HepG2 (cell line): Measurements from ENCODE around the gene NECTIN3. TPM values are rescaled to one million over a fixed set of nuclear protein-coding genes. Genes with fewer than 3 reads are reported as not detected.

Experiments
- ATAC-seq: fragments of 200-7000 bp; cut with Tn5 transposase; 3 replicates; pipeline ENCODE4 v1.9.1; 2020; ENCODE audit warnings: mild to moderate bottlenecking, moderate library complexity
- BruUV-seq: library from RNA; stranded (reverse); fragments of 400-500 nt; replicated peaks from 2 replicates; lab custom pipeline; 2021; lab: Mats Ljungman, UMichigan
- CTCF ChIA-PET: fragments of 300-600 bp; formaldehyde crosslinking; extraction: SDS; loops from one replicate; lab custom pipeline; 2021; ENCODE audit warnings: low total read pairs, inconsistent platforms, low intra/inter-chr PET ratio; lab: Yijun Ruan, JAX
- POLR2A ChIA-PET: fragments of 350-600 bp; sonication (Branson Sonifier 250); formaldehyde crosslinking; loops from one replicate; lab custom pipeline; 2020; ENCODE audit warnings: antibody characterized with exemption, inconsistent platforms; lab: Yijun Ruan, JAX
- DNase-seq: peaks from one replicate; pipeline ENCODE4 v3.0.0-alpha.2; 2015; ENCODE audit warnings: low spot score
- FAIRE-seq: peaks from 3 replicates; lab custom pipeline; 2011; peaks lifted over from hg19 to GRCh38; lab: Jason Lieb, UNC
- H2AFZ ChIP-seq: one replicate; pipeline ENCODE4 v1.6.1; 2011; ENCODE audit warnings: low read length, inconsistent platforms
- H3K27ac ChIP-seq: fragments of 300-600 bp; 3 replicates; pipeline ENCODE4 v1.8.0; 2011; ENCODE audit warnings: mixed run types, mild to moderate bottlenecking, mixed read lengths, low read length, inconsistent platforms; ENCODE audit not compliant: insufficient read depth; ENCODE audit errors: extremely low read length
- H3K27me3 ChIP-seq, 2 experiments: fragments of 200-600 bp in 1 of 2; 2 replicates in 1 of 2; 3 replicates in 1 of 2; pipeline versions ENCODE4 v1.6.0 to v1.8.0; 2011; ENCODE audit warnings: low read length in 2 of 2, mild to moderate bottlenecking in 2 of 2, moderate library complexity in 2 of 2, inconsistent platforms in 1 of 2; ENCODE audit not compliant: insufficient read depth in 2 of 2, control insufficient read depth in 1 of 2
- H3K36me3 ChIP-seq, 2 experiments: fragments of 200-600 bp in 1 of 2; replicated peaks in 1 of 2; 2 replicates in 1 of 2; 3 replicates in 1 of 2; pipeline versions ENCODE4 v1.5.1 to v1.8.0; 2011; ENCODE audit warnings: low read length in 2 of 2, inconsistent platforms in 1 of 2; ENCODE audit not compliant: insufficient read depth in 2 of 2, control insufficient read depth in 1 of 2
- H3K4me1 ChIP-seq: 2 replicates; pipeline ENCODE4 v1.5.1; 2012; ENCODE audit warnings: low read length, inconsistent platforms; ENCODE audit not compliant: insufficient read depth
- H3K4me2 ChIP-seq: 2 replicates; pipeline ENCODE4 v1.6.0; 2011; ENCODE audit warnings: low read depth, low read length, inconsistent platforms
- H3K4me3 ChIP-seq, 3 experiments: fragments of 200-600 bp in 1 of 3; sonication (generic), shearing (Covaris generic) in 1 of 3; replicated peaks in 1 of 3; 2 replicates each; pipeline ENCODE4 v1.5.1; 2011 to 2016; ENCODE audit warnings: low read length in 3 of 3, inconsistent platforms in 2 of 3, low read depth in 2 of 3, mild to moderate bottlenecking in 2 of 3, control low read depth in 1 of 3, mixed read lengths in 1 of 3; ENCODE audit not compliant: insufficient read depth in 1 of 3
- H3K79me2 ChIP-seq: one replicate; pipeline ENCODE4 v1.6.1; 2011; ENCODE audit warnings: low read length, inconsistent platforms; ENCODE audit not compliant: insufficient read depth
- H3K9ac ChIP-seq: 2 replicates; pipeline ENCODE4 v1.6.0; 2011; ENCODE audit warnings: mild to moderate bottlenecking, low read depth, low read length, inconsistent platforms; ENCODE audit not compliant: insufficient read depth
- H3K9me3 ChIP-seq: 2 replicates; pipeline ENCODE4 v1.5.1; 2012; ENCODE audit warnings: mild to moderate bottlenecking, low read length
- H4K20me1 ChIP-seq: 2 replicates; pipeline ENCODE4 v1.6.0; 2011; ENCODE audit warnings: inconsistent platforms, mild to moderate bottlenecking, low read length, moderate library complexity; ENCODE audit not compliant: insufficient read depth
- ASH2L ChIP-seq: fragments of 300-600, 200-600 bp; sonication (generic); IDR thresholded peaks from 2 replicates; pipeline ENCODE4 v1.7.0; 2017; ENCODE audit warnings: low read depth, mild to moderate bottlenecking, moderate library complexity, mixed read lengths, low read length; ENCODE audit not compliant: insufficient read length
- CTCF ChIP-seq: sonication (generic); formaldehyde crosslinking; IDR thresholded peaks from 2 replicates; pipeline ENCODE4 v1.5.0; 2020; ENCODE audit warnings: mild to moderate bottlenecking, missing genetic modification reagents, moderate library complexity
- GLI4 ChIP-seq: sonication (generic); formaldehyde crosslinking; IDR thresholded peaks from 2 replicates; pipeline ENCODE4 v1.5.1; 2020; ENCODE audit warnings: missing genetic modification reagents, mild to moderate bottlenecking, moderate library complexity, borderline replicate concordance
- GPN1 ChIP-seq: sonication (generic); formaldehyde crosslinking; IDR thresholded peaks from 2 replicates; pipeline ENCODE4 v1.5.1; 2020; ENCODE audit warnings: missing genetic modification reagents, borderline replicate concordance
- JDP2 ChIP-seq: sonication (generic); formaldehyde crosslinking; IDR thresholded peaks from 2 replicates; pipeline ENCODE4 v1.8.1; 2022; ENCODE audit warnings: missing genetic modification reagents, borderline replicate concordance
- NFIC ChIP-seq: IDR thresholded peaks from 2 replicates; pipeline ENCODE4 v1.6.1; 2012; ENCODE audit warnings: mild to moderate bottlenecking, low read length, inconsistent platforms
- PCBP1 ChIP-seq: fragments of 200-400 bp; formaldehyde crosslinking; IDR thresholded peaks from 2 replicates; pipeline ENCODE4 v1.6.1; 2017; ENCODE audit warnings: mild to moderate bottlenecking, low read depth, low read length, borderline replicate concordance
- ZNF20 ChIP-seq: sonication (generic); formaldehyde crosslinking; IDR thresholded peaks from 2 replicates; pipeline ENCODE4 v1.4.0; 2020; ENCODE audit warnings: mild to moderate bottlenecking, moderate library complexity, missing genetic modification reagents
- ZNF329 ChIP-seq: sonication (generic); formaldehyde crosslinking; IDR thresholded peaks from 2 replicates; pipeline ENCODE4 v1.9.0; 2021; ENCODE audit warnings: low read depth, mild to moderate bottlenecking, missing genetic modification reagents
- ZNF337 ChIP-seq: sonication (generic); formaldehyde crosslinking; IDR thresholded peaks from 2 replicates; pipeline ENCODE4 v1.5.1; 2020; ENCODE audit warnings: missing genetic modification reagents, low read depth, mild to moderate bottlenecking, borderline replicate concordance
- ZNF382 ChIP-seq: sonication (generic); formaldehyde crosslinking; IDR thresholded peaks from 2 replicates; pipeline ENCODE4 v1.5.0; 2020; ENCODE audit warnings: missing genetic modification reagents, mild to moderate bottlenecking, borderline replicate concordance
- ZNF430 ChIP-seq: sonication (generic); formaldehyde crosslinking; IDR thresholded peaks from 2 replicates; pipeline ENCODE4 v1.9.0; 2021; ENCODE audit warnings: mild to moderate bottlenecking, missing genetic modification reagents
- ZNF44 ChIP-seq: sonication (generic); formaldehyde crosslinking; IDR thresholded peaks from 2 replicates; pipeline ENCODE4 v1.5.1; 2020; ENCODE audit warnings: mild to moderate bottlenecking, missing genetic modification reagents
- ZNF446 ChIP-seq: sonication (generic); formaldehyde crosslinking; IDR thresholded peaks from 2 replicates; pipeline ENCODE4 v1.5.0; 2020; ENCODE audit warnings: mild to moderate bottlenecking, missing genetic modification reagents
- ZNF543 ChIP-seq: sonication (generic); formaldehyde crosslinking; IDR thresholded peaks from 2 replicates; pipeline ENCODE4 v1.4.0; 2020; ENCODE audit warnings: mild to moderate bottlenecking, missing genetic modification reagents
- ZNF652 ChIP-seq: IDR thresholded peaks from 2 replicates; pipeline ENCODE4 v1.6.1; 2016; ENCODE audit warnings: low read depth, borderline replicate concordance
- ZNF720 ChIP-seq: sonication (generic); formaldehyde crosslinking; IDR thresholded peaks from 2 replicates; pipeline ENCODE4 v1.4.0; 2020; ENCODE audit warnings: missing genetic modification reagents
- in situ Hi-C: cut with HindIII; loops from 2 replicates; pipeline ENCODE4 v1.10.0; 2017; ENCODE audit warnings: low pct_unique_long_range_greater_than_20kb; ENCODE audit not compliant: extremely low pct_ligation_motif_present
- intact Hi-C: fragments of 100-400 bp; cut with micrococcal nuclease; formaldehyde crosslinking; loops from one replicate; pipeline ENCODE4 v1.10.0; 2022; ENCODE audit not compliant: unreplicated experiment
- polyA plus RNA-seq, 8 experiments: library from polyadenylated mRNA; depleted of rRNA in 3 of 8; stranded (reverse) in 7 of 8; unstranded in 1 of 8; fragments of >200 nt; fragmentation: Illumina TruSeq in 4 of 8; extraction: Trizol in 4 of 8; gene quantifications; 2 replicates each; pipeline versions ENCODE4 v1.2.1 to v1.2.3, GENCODE V29; 2011 to 2016; ENCODE audit warnings: low read depth in 4 of 8, missing spikeins in 1 of 8, mixed read lengths in 1 of 8; ENCODE audit not compliant: insufficient read depth in 1 of 8
- total RNA-seq, 5 experiments: library from RNA; depleted of rRNA; stranded (reverse); fragments of >200 nt; fragmentation: Illumina TruSeq; extraction: Trizol; gene quantifications; 2 replicates each; pipeline ENCODE4 v1.2.3, GENCODE V29; 2016; ENCODE audit warnings: low read depth in 1 of 5
- TF ChIP-seq, protein P1 (sequence below): sonication (generic); formaldehyde crosslinking; IDR thresholded peaks from 2 replicates; pipeline ENCODE4 v1.5.0; 2020; ENCODE audit warnings: missing genetic modification reagents
- TF ChIP-seq, protein P2 (sequence below): IDR thresholded peaks from 2 replicates; pipeline ENCODE4 v1.4.0; 2020; ENCODE audit warnings: mild to moderate bottlenecking, missing genetic modification reagents

The NECTIN3 gene
- total and polyA plus RNA-seq, 2 of the 13 experiments (the other 11 are each of a cell fraction or from before 2014, with no cell fraction given), result 10.4 to 45.1 TPM

- TF ChIP-seq, protein P1, sequence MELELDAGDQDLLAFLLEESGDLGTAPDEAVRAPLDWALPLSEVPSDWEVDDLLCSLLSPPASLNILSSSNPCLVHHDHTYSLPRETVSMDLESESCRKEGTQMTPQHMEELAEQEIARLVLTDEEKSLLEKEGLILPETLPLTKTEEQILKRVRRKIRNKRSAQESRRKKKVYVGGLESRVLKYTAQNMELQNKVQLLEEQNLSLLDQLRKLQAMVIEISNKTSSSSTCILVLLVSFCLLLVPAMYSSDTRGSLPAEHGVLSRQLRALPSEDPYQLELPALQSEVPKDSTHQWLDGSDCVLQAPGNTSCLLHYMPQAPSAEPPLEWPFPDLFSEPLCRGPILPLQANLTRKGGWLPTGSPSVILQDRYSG (CRISPR knock-in tag), result no peak
- no peak for TF ChIP-seq ASH2L
- TF ChIP-seq ZNF337, result no peak
- TF ChIP-seq ZNF543 (CRISPR knock-in tag), result no peak
- TF ChIP-seq NFIC, result 0 out of 2 replicates have a peak, but pooled peaks have one; percentile 41
- 0 out of 2 replicates have a peak, but pooled peaks have one; percentile 10 for TF ChIP-seq ZNF652
- TF ChIP-seq ZNF430, result no peak
Measured at GRCh38 chr3:111047812-111048435, 23.7 kb upstream of the NECTIN3 start (continued).

GRCh38 chr3:111051354-111051753, 20.3 kb upstream of the NECTIN3 start:
- no peak overlapping the region for H3K9ac ChIP-seq
- FAIRE-seq (no peak), ATAC-seq (no peak), DNase-seq (no peak)
- no peaks in the 10 kb centered on the region; a peak in 2 of 5 replicates for H3K27me3 ChIP-seq
- ChIA-PET CTCF (no interaction called here), POLR2A (no interaction called here)
- peaks cover 19% of the 10 kb centered on the region for H3K4me1 ChIP-seq
- intact Hi-C loops, result no loop called here
- no peaks in the 10 kb centered on the region for H3K9me3 ChIP-seq
- no peaks in the 10 kb centered on the region for H3K36me3 ChIP-seq
- no peaks in the 10 kb centered on the region for H4K20me1 ChIP-seq
- in situ Hi-C loops, result no loop called here
- H3K79me2 ChIP-seq, result no peaks in the 10 kb centered on the region
- H2AFZ ChIP-seq, result no peak overlapping the region
- no peak overlapping the region for H3K4me3 ChIP-seq
- no peak overlapping the region for H3K27ac ChIP-seq
- no TSS peak for BruUV-seq
- H3K4me2 ChIP-seq, result no peak overlapping the region
- TF ChIP-seq ZNF44 (CRISPR knock-in tag) (no peak), CTCF (no peak), ZNF446 (CRISPR knock-in tag) (no peak), ZNF382 (CRISPR knock-in tag) (no peak), GPN1 (CRISPR knock-in tag) (no peak), JDP2 (CRISPR knock-in tag) (no peak), ZNF720 (CRISPR knock-in tag) (no peak), ZNF329 (no peak), GLI4 (CRISPR knock-in tag) (no peak), ZNF20 (CRISPR knock-in tag) (no peak), PCBP1 (no peak)
- TF ChIP-seq, protein P2, sequence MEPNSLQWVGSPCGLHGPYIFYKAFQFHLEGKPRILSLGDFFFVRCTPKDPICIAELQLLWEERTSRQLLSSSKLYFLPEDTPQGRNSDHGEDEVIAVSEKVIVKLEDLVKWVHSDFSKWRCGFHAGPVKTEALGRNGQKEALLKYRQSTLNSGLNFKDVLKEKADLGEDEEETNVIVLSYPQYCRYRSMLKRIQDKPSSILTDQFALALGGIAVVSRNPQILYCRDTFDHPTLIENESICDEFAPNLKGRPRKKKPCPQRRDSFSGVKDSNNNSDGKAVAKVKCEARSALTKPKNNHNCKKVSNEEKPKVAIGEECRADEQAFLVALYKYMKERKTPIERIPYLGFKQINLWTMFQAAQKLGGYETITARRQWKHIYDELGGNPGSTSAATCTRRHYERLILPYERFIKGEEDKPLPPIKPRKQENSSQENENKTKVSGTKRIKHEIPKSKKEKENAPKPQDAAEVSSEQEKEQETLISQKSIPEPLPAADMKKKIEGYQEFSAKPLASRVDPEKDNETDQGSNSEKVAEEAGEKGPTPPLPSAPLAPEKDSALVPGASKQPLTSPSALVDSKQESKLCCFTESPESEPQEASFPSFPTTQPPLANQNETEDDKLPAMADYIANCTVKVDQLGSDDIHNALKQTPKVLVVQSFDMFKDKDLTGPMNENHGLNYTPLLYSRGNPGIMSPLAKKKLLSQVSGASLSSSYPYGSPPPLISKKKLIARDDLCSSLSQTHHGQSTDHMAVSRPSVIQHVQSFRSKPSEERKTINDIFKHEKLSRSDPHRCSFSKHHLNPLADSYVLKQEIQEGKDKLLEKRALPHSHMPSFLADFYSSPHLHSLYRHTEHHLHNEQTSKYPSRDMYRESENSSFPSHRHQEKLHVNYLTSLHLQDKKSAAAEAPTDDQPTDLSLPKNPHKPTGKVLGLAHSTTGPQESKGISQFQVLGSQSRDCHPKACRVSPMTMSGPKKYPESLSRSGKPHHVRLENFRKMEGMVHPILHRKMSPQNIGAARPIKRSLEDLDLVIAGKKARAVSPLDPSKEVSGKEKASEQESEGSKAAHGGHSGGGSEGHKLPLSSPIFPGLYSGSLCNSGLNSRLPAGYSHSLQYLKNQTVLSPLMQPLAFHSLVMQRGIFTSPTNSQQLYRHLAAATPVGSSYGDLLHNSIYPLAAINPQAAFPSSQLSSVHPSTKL, result no peak
